ENCODE results near the gene DYNC1LI2.

Gene DYNC1LI2

DNA sequence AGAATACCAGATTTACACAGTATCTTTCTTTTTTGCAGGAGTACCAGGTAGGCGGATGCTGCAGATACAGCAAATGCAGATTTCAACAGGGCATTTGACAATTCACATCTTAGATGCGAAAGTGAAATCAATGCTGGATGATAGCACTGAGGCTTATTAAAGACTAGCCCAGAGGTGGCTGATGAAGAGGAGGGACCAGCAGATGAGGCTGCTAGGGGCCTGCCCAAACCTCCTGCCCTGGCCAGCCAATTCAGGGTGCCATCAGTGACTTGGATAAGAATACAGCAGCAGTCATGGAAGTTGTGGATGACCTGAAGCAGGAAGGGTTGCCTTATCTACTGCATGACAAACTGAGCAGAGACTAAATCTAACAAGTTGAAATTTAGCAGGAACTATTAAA, 1.5 kb upstream of the DYNC1LI2 start:
- peak overlapping the region; percentile 1 for H2AFZ ChIP-seq (ENCODE audit: low read length)
- no peak overlapping the region for H3K18ac ChIP-seq (ENCODE audit: low read length)
- H2AK5ac ChIP-seq (ENCODE audit: low read depth, low read length) = no peak overlapping the region
- H2BK5ac ChIP-seq (ENCODE audit: low read length) = no peak overlapping the region
- H3K14ac ChIP-seq (ENCODE audit: low read length) = no peak overlapping the region
- no peaks in the 10 kb centered on the region for H3K9me3 ChIP-seq (replicated peaks in 1 of 2; ENCODE audit: control insufficient read depth in 2 of 2, insufficient read depth in 1 of 2, low read depth in 1 of 2, low read length in 2 of 2)
- H2BK15ac ChIP-seq (ENCODE audit: low read length) = no peak overlapping the region
- no peak overlapping the region for H3K23ac ChIP-seq (ENCODE audit: low read depth, low read length, poor library complexity)
- peaks cover 4 to 9% of the 10 kb centered on the region in 2 donors for H3K4me1 ChIP-seq (ENCODE audit: control insufficient read depth in 2 of 2, insufficient read depth in 1 of 2, low read depth in 1 of 2, low read length in 2 of 2)
- H3K4me3 ChIP-seq (ENCODE audit: low read length in 2 of 2) = no peak overlapping the region
- H3K27ac ChIP-seq (replicated peaks; ENCODE audit: low read length) = no peak overlapping the region
- peaks cover 0 to 30% (median 3%) of the 10 kb centered on the region in 3 experiments for H3K27me3 ChIP-seq (ENCODE audit: control insufficient read depth in 3 of 3, insufficient read depth in 3 of 3, low read depth in 1 of 3, low read length in 3 of 3)
- H3K4me2 ChIP-seq (ENCODE audit: insufficient read depth, low read length, poor library complexity, severe bottlenecking) = no peak overlapping the region
- no peak overlapping the region for H2BK12ac ChIP-seq (ENCODE audit: low read length)
- WGBS, 2 donors (ENCODE audit: extremely low coverage in 2 of 2, insufficient read length in 2 of 2, insufficient replicate concordance in 1 of 2) = no CpG with 5 or more reads among the region's 2 CpGs
- peak overlapping the region; percentile 75 for H2BK120ac ChIP-seq (ENCODE audit: low read depth, low read length)
- no peak overlapping the region for H3K9ac ChIP-seq (ENCODE audit: low read depth, low read length, poor library complexity)
- no peak overlapping the region for H3K4ac ChIP-seq (ENCODE audit: low read length)
- H3K79me1 ChIP-seq (ENCODE audit: low read depth, low read length) = peaks cover 5% of the 10 kb centered on the region
- H4K91ac ChIP-seq (ENCODE audit: low read depth, low read length, poor library complexity) = no peak overlapping the region
- no peak overlapping the region for H4K8ac ChIP-seq (ENCODE audit: low read depth, low read length)
- H3K36me3 ChIP-seq (replicated peaks in 1 of 2; ENCODE audit: control insufficient read depth in 2 of 2, insufficient read depth in 2 of 2, low read length in 2 of 2) = peaks cover 7 to 27% of the 10 kb centered on the region in 2 donors
- DNase-seq (ENCODE audit: low spot score) = no peak

DNA sequence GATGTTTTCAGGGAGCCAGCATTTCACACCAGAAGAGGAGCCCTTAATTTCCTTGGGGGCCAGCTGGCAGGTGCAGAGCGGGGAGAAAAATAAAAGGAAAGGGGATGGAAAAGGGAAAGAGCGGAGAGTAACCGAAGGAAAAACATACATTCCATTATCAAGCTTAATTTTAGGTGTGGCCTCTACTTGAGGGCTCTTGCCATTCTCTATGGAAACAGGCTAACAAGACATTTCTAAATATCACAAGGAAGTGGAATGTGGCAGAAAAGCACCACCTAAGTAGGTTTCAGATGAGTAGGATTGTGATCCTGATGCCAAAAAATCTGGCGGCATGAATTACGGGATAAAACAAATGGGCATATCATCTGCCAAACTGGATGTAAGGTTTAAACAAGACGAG, 970 bp upstream of the DYNC1LI2 start:
- no peak overlapping the region for H3K18ac ChIP-seq (ENCODE audit: low read length)
- H3K4me1 ChIP-seq (ENCODE audit: control insufficient read depth in 2 of 2, insufficient read depth in 1 of 2, low read depth in 1 of 2, low read length in 2 of 2) = peaks cover 4 to 9% of the 10 kb centered on the region in 2 donors
- H3K4me3 ChIP-seq (ENCODE audit: low read length in 2 of 2) = no peak overlapping the region
- no peak overlapping the region for H2BK15ac ChIP-seq (ENCODE audit: low read length)
- H3K4me2 ChIP-seq (ENCODE audit: insufficient read depth, low read length, poor library complexity, severe bottlenecking) = no peak overlapping the region
- no peak overlapping the region for H3K27ac ChIP-seq (replicated peaks; ENCODE audit: low read length)
- DNase-seq (ENCODE audit: low spot score) = no peak
- no peak overlapping the region for H4K8ac ChIP-seq (ENCODE audit: low read depth, low read length)
- H3K27me3 ChIP-seq (ENCODE audit: control insufficient read depth in 3 of 3, insufficient read depth in 3 of 3, low read depth in 1 of 3, low read length in 3 of 3) = peaks cover 0 to 30% (median 3%) of the 10 kb centered on the region in 3 experiments
- H3K4ac ChIP-seq (ENCODE audit: low read length) = no peak overlapping the region
- H2AFZ ChIP-seq (ENCODE audit: low read length) = peak overlapping the region; percentile 96
- no peak overlapping the region for H2BK12ac ChIP-seq (ENCODE audit: low read length)
- no peak overlapping the region for H3K23ac ChIP-seq (ENCODE audit: low read depth, low read length, poor library complexity)
- H2BK5ac ChIP-seq (ENCODE audit: low read length) = no peak overlapping the region
- H4K91ac ChIP-seq (ENCODE audit: low read depth, low read length, poor library complexity) = no peak overlapping the region
- H3K9ac ChIP-seq (ENCODE audit: low read depth, low read length, poor library complexity) = no peak overlapping the region
- no CpG with 5 or more reads among the region's 6 CpGs for WGBS, 2 donors (ENCODE audit: extremely low coverage in 2 of 2, insufficient read length in 2 of 2, insufficient replicate concordance in 1 of 2)
- H2BK120ac ChIP-seq (ENCODE audit: low read depth, low read length) = no peak overlapping the region
- peaks cover 5% of the 10 kb centered on the region for H3K79me1 ChIP-seq (ENCODE audit: low read depth, low read length)
- no peaks in the 10 kb centered on the region for H3K9me3 ChIP-seq (replicated peaks in 1 of 2; ENCODE audit: control insufficient read depth in 2 of 2, insufficient read depth in 1 of 2, low read depth in 1 of 2, low read length in 2 of 2)
- peaks cover 9 to 33% of the 10 kb centered on the region in 2 donors for H3K36me3 ChIP-seq (replicated peaks in 1 of 2; ENCODE audit: control insufficient read depth in 2 of 2, insufficient read depth in 2 of 2, low read length in 2 of 2)
- no peak overlapping the region for H3K14ac ChIP-seq (ENCODE audit: low read length)
- H2AK5ac ChIP-seq (ENCODE audit: low read depth, low read length) = no peak overlapping the region

DNA sequence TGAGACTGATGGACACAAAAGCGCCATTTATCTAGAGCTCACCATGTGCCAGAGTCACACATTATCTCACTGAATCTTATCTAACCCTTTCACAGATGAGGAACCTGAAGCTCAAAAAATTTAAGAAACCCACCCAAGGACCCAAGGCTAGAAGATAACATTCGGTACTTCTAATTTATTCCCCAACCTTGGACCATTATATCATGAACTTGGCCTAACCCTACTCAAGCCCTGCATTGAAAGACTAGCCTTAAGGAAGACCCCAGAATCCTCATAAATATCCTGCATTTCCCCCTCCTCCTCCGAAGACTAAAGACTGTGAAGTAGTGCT, 548 bp upstream of the DYNC1LI2 start:
- Histone ChIP-seq H3K79me1 (ENCODE audit: low read depth, low read length) (peaks cover 5% of the 10 kb centered on the region), H2BK5ac (ENCODE audit: low read length) (no peak overlapping the region), H3K9ac (ENCODE audit: low read depth, low read length, poor library complexity) (no peak overlapping the region), H3K23ac (ENCODE audit: low read depth, low read length, poor library complexity) (no peak overlapping the region), H3K36me3 (replicated peaks in 1 of 2; ENCODE audit: control insufficient read depth in 2 of 2, insufficient read depth in 2 of 2, low read length in 2 of 2) (peaks cover 11 to 36% of the 10 kb centered on the region in 2 donors), H2AFZ (ENCODE audit: low read length) (peak overlapping the region; percentile 96), H3K4me3 (ENCODE audit: low read length in 2 of 2) (peak overlapping the region in 1 of 2 donors; percentile 99), H3K4me2 (ENCODE audit: insufficient read depth, low read length, poor library complexity, severe bottlenecking) (peak overlapping the region; percentile 63), H3K14ac (ENCODE audit: low read length) (no peak overlapping the region), H3K27ac (replicated peaks; ENCODE audit: low read length) (no peak overlapping the region), H2BK15ac (ENCODE audit: low read length) (no peak overlapping the region), H3K4me1 (ENCODE audit: control insufficient read depth in 2 of 2, insufficient read depth in 1 of 2, low read depth in 1 of 2, low read length in 2 of 2) (peaks cover 4 to 9% of the 10 kb centered on the region in 2 donors), H2AK5ac (ENCODE audit: low read depth, low read length) (no peak overlapping the region), H4K8ac (ENCODE audit: low read depth, low read length) (no peak overlapping the region), H3K27me3 (ENCODE audit: control insufficient read depth in 3 of 3, insufficient read depth in 3 of 3, low read depth in 1 of 3, low read length in 3 of 3) (peaks cover 0 to 26% (median 3%) of the 10 kb centered on the region in 3 experiments), H3K18ac (ENCODE audit: low read length) (no peak overlapping the region), H2BK120ac (ENCODE audit: low read depth, low read length) (no peak overlapping the region), H3K4ac (ENCODE audit: low read length) (no peak overlapping the region), H2BK12ac (ENCODE audit: low read length) (no peak overlapping the region), H4K91ac (ENCODE audit: low read depth, low read length, poor library complexity) (no peak overlapping the region), H3K9me3 (replicated peaks in 1 of 2; ENCODE audit: control insufficient read depth in 2 of 2, insufficient read depth in 1 of 2, low read depth in 1 of 2, low read length in 2 of 2) (no peaks in the 10 kb centered on the region)
- no CpG with 5 or more reads among the region's 3 CpGs for WGBS, 2 donors (ENCODE audit: extremely low coverage in 2 of 2, insufficient read length in 2 of 2, insufficient replicate concordance in 1 of 2)
- no peak for DNase-seq (ENCODE audit: low spot score)

DNA sequence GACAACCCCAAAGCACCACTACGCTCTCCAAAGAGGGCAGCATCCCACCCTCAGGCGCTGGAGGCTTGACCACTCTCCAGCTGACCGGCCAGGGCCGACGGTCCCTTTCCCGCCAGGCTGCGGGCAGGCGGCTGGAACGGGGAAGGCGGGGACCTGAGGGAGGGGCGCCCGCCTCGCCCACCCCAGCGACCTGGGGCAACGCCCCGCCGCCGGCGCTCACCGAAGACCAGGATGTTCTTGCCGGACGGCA, 431 bp downstream of the DYNC1LI2 start:
- H2AFZ ChIP-seq (ENCODE audit: low read length) = peak overlapping the region; percentile 96
- H3K9ac ChIP-seq (ENCODE audit: low read depth, low read length, poor library complexity) = peak overlapping the region; percentile 94
- H4K8ac ChIP-seq (ENCODE audit: low read depth, low read length) = no peak overlapping the region
- H2BK5ac ChIP-seq (ENCODE audit: low read length) = peak overlapping the region; percentile 83
- peak overlapping the region; percentile 64 for H3K27ac ChIP-seq (replicated peaks; ENCODE audit: low read length)
- peak; percentile 18 for DNase-seq (ENCODE audit: low spot score)
- WGBS, 2 donors (ENCODE audit: extremely low coverage in 2 of 2, insufficient read length in 2 of 2, insufficient replicate concordance in 1 of 2) = no CpG with 5 or more reads among the region's 22 CpGs
- peak overlapping the region; percentile 97 for H3K18ac ChIP-seq (ENCODE audit: low read length)
- peaks cover 4 to 9% of the 10 kb centered on the region in 2 donors for H3K4me1 ChIP-seq (ENCODE audit: control insufficient read depth in 2 of 2, insufficient read depth in 1 of 2, low read depth in 1 of 2, low read length in 2 of 2)
- peak overlapping the region; percentile 79 for H2AK5ac ChIP-seq (ENCODE audit: low read depth, low read length)
- peaks cover 0 to 22% (median 3%) of the 10 kb centered on the region in 3 experiments for H3K27me3 ChIP-seq (ENCODE audit: control insufficient read depth in 3 of 3, insufficient read depth in 3 of 3, low read depth in 1 of 3, low read length in 3 of 3)
- peak overlapping the region; percentile 77 for H3K4me2 ChIP-seq (ENCODE audit: insufficient read depth, low read length, poor library complexity, severe bottlenecking)
- peak overlapping the region; percentile 56 for H3K14ac ChIP-seq (ENCODE audit: low read length)
- H3K4me3 ChIP-seq (ENCODE audit: low read length in 2 of 2) = peak overlapping the region; percentile 98 to 99
- peak overlapping the region; percentile 15 for H4K91ac ChIP-seq (ENCODE audit: low read depth, low read length, poor library complexity)
- no peak overlapping the region for H2BK120ac ChIP-seq (ENCODE audit: low read depth, low read length)
- no peaks in the 10 kb centered on the region for H3K9me3 ChIP-seq (replicated peaks in 1 of 2; ENCODE audit: control insufficient read depth in 2 of 2, insufficient read depth in 1 of 2, low read depth in 1 of 2, low read length in 2 of 2)
- H2BK15ac ChIP-seq (ENCODE audit: low read length) = peak overlapping the region; percentile 56
- H3K79me1 ChIP-seq (ENCODE audit: low read depth, low read length) = peaks cover 7% of the 10 kb centered on the region
- peak overlapping the region; percentile 61 for H3K23ac ChIP-seq (ENCODE audit: low read depth, low read length, poor library complexity)
- no peak overlapping the region for H2BK12ac ChIP-seq (ENCODE audit: low read length)
- peak overlapping the region; percentile 80 for H3K4ac ChIP-seq (ENCODE audit: low read length)
- H3K36me3 ChIP-seq (replicated peaks in 1 of 2; ENCODE audit: control insufficient read depth in 2 of 2, insufficient read depth in 2 of 2, low read length in 2 of 2) = peaks cover 18 to 46% of the 10 kb centered on the region in 2 donors
